Esophagus squamous epithelium (tissue), 4 donors: ENCODE data around the gene KRTAP6-2.

ENCODE experiments used
- POLR2A ChIP-seq, 4 donors: fragments of 450-650 bp; IDR thresholded peaks; one replicate each; pipeline ENCODE4 v1.6.1; 2017; ENCODE audit warnings: antibody characterized with exemption in 4 of 4, mild to moderate bottlenecking in 4 of 4, moderate library complexity in 3 of 4
- TF ChIP-seq, protein P1 (sequence below), 6 experiments: fragments of 450-650 bp in 4 of 6; fragments of 200-600 bp in 2 of 6; sonication (generic) in 2 of 6; IDR thresholded peaks; one replicate each; pipeline ENCODE4 v1.5.1; 2016 to 2019; ENCODE audit warnings: antibody characterized with exemption in 6 of 6, mild to moderate bottlenecking in 4 of 6, moderate library complexity in 4 of 6

DNA sequence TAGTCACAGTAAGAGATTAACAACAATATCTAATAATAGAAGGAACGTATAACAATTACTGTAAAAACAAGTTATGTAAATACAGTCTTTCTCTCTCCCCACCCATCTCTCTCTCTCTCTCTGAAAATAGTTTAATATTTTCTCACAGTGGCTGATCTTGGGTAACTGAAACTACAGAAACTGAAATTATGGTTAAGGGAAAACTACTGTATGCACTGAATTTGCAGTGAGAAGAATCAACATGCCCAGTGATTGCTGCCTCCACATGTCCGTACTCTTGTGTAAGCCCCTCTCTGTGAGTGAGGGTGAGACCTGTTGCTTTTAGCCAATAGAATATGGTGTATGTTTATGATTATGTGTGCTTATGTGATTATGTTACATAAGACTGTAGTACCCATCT is 13.4 kb upstream of the KRTAP6-2 start:
- TF ChIP-seq POLR2A (IDR thresholded peaks at IDR 0.05), result no peak
- TF ChIP-seq, protein P1, sequence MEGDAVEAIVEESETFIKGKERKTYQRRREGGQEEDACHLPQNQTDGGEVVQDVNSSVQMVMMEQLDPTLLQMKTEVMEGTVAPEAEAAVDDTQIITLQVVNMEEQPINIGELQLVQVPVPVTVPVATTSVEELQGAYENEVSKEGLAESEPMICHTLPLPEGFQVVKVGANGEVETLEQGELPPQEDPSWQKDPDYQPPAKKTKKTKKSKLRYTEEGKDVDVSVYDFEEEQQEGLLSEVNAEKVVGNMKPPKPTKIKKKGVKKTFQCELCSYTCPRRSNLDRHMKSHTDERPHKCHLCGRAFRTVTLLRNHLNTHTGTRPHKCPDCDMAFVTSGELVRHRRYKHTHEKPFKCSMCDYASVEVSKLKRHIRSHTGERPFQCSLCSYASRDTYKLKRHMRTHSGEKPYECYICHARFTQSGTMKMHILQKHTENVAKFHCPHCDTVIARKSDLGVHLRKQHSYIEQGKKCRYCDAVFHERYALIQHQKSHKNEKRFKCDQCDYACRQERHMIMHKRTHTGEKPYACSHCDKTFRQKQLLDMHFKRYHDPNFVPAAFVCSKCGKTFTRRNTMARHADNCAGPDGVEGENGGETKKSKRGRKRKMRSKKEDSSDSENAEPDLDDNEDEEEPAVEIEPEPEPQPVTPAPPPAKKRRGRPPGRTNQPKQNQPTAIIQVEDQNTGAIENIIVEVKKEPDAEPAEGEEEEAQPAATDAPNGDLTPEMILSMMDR (IDR thresholded peaks at IDR 0.05), result no peak
